ENCODE data around the gene IQGAP3.

Gene IQGAP3

GRCh38 chr1:156523801-156524480, 48.4 kb downstream of the IQGAP3 start:
- H3K4me3 Mint-ChIP-seq, result peak overlapping the region; percentile 55 to 74
- no peak for DNase-seq
- no peaks in the 10 kb centered on the region for H3K36me3 Mint-ChIP-seq (ENCODE audit: insufficient read depth)
- H3K9me3 Mint-ChIP-seq, result no peaks in the 10 kb centered on the region
- H3K27ac Mint-ChIP-seq, result peak overlapping the region; percentile 80 to 93
- ATAC-seq (replicated peaks), result no peak
- H3K27me3 Mint-ChIP-seq, result no peaks in the 10 kb centered on the region
- peaks cover 24 to 31% of the 10 kb centered on the region in 2 donors for H3K4me1 Mint-ChIP-seq (ENCODE audit: low read depth in 2 of 2)

GRCh38 chr1:156522443-156522970, 49.9 kb downstream of the IQGAP3 start:
- Mint-ChIP-seq H3K4me1 (ENCODE audit: low read depth in 2 of 2) (peaks cover 16 to 24% of the 10 kb centered on the region in 2 donors), H3K4me3 (no peak overlapping the region), H3K9me3 (no peaks in the 10 kb centered on the region), H3K27me3 (no peaks in the 10 kb centered on the region), H3K27ac (no peak overlapping the region), H3K36me3 (ENCODE audit: insufficient read depth) (no peaks in the 10 kb centered on the region)
- ATAC-seq (replicated peaks) (no peak), DNase-seq (no peak)

- Mint-ChIP-seq H3K9me3 (no peaks in the 10 kb centered on the region), H3K27ac (no peak overlapping the region), H3K4me1 (ENCODE audit: low read depth in 2 of 2) (no peaks in the 10 kb centered on the region), H3K4me3 (no peak overlapping the region), H3K27me3 (no peaks in the 10 kb centered on the region), H3K36me3 (ENCODE audit: insufficient read depth) (no peaks in the 10 kb centered on the region)
- DNase-seq (no peak), ATAC-seq (replicated peaks) (no peak)
Measured at GRCh38 chr1:156517748-156518147, 54.6 kb downstream of the IQGAP3 start.

DNA sequence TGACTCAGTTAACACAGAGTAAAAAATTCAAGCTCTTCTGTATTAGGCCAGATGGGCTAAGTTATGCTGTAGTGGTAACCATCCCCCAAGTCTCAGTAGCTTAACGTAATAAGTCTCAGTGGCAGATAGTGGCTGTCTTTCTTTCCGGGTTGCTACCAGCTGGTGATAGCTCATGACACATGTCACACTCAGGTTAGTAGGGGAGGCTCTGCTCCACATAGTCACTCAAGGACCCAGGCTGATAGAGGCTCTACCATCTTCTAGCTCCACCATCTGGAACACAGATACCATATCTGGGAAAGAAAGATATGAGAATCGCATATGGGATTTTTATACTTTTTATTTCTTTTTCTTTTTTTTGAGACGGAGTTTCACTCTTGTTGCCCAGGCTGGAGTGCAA, 55.5 kb downstream of the IQGAP3 start:
- Mint-ChIP-seq H3K27ac (no peak overlapping the region), H3K4me3 (no peak overlapping the region), H3K27me3 (peaks cover 0 to 8% of the 10 kb centered on the region in 2 donors), H3K9me3 (no peaks in the 10 kb centered on the region), H3K36me3 (ENCODE audit: insufficient read depth) (no peaks in the 10 kb centered on the region), H3K4me1 (ENCODE audit: low read depth in 2 of 2) (peaks cover 4% of the 10 kb centered on the region in 2 donors)
- ATAC-seq (replicated peaks), result no peak
- no peak for DNase-seq

- Mint-ChIP-seq H3K36me3 (ENCODE audit: insufficient read depth) (no peaks in the 10 kb centered on the region), H3K27ac (no peak overlapping the region), H3K9me3 (no peaks in the 10 kb centered on the region), H3K27me3 (peaks cover 0 to 9% of the 10 kb centered on the region in 2 donors), H3K4me3 (no peak overlapping the region), H3K4me1 (ENCODE audit: low read depth in 2 of 2) (peaks cover 4 to 6% of the 10 kb centered on the region in 2 donors)
- DNase-seq (no peak), ATAC-seq (replicated peaks) (no peak)
Measured at GRCh38 chr1:156515956-156516355, 56.4 kb downstream of the IQGAP3 start.

- no peak overlapping the region for H3K27ac Mint-ChIP-seq
- H3K9me3 Mint-ChIP-seq, result no peaks in the 10 kb centered on the region
- no peak for ATAC-seq (replicated peaks)
- no peak for DNase-seq
- H3K4me1 Mint-ChIP-seq (ENCODE audit: low read depth in 2 of 2), result peaks cover 19 to 20% of the 10 kb centered on the region in 2 donors
- no peak overlapping the region for H3K4me3 Mint-ChIP-seq
- H3K27me3 Mint-ChIP-seq, result peaks cover 0 to 24% of the 10 kb centered on the region in 2 donors
- peaks cover 4% of the 10 kb centered on the region for H3K36me3 Mint-ChIP-seq (ENCODE audit: insufficient read depth)
Measured at GRCh38 chr1:156513185-156513584, 59.2 kb downstream of the IQGAP3 start.

DNA sequence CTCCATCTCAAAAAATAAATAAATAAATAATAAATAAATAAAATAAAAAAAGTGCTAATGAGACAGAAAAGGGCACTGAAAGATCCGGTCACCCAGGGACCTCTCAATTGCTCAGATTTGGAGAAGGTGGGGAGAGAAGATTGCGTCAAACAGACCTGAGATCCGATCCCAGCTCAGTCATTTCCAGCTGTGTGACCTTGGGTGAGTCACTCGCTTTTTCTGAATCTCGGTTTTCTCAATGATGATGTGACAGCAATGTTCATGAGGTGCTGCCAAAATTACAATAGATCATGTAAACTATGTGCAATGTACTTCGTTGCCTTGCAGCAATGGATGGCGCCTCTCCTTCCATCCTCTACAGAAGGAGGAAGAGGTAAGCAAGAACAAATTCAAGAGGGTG, 60.7 kb downstream of the IQGAP3 start:
- DNase-seq, result no peak

DNA sequence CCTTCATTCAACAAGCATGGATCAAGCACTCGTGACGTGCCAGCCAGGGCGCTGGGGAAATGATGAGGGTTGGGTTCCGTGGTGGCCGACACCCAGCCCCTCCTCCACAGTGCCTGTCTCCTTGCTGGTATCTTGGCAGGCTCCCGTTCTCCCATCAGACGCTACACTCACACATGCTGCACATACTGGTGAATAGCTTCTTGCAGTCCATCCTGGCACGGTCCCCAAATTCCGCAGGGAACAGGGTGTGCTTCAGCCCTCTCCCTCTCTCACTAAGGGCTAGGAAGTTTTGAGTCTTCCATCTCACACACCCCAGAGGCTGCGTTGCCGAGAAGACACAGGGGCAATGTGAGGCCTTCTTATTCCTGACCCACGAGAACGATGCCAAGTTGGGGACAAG, 61.7 kb downstream of the IQGAP3 start:
- DNase-seq, result no peak
- H3K36me3 Mint-ChIP-seq (ENCODE audit: insufficient read depth), result peaks cover 11% of the 10 kb centered on the region
- H3K4me3 Mint-ChIP-seq, result no peak overlapping the region
- ATAC-seq (replicated peaks), result no peak
- H3K27me3 Mint-ChIP-seq, result peaks cover 0 to 24% of the 10 kb centered on the region in 2 donors
- H3K4me1 Mint-ChIP-seq (ENCODE audit: low read depth in 2 of 2), result peaks cover 27 to 32% of the 10 kb centered on the region in 2 donors
- H3K27ac Mint-ChIP-seq, result peak overlapping the region in 1 of 2 donors; percentile 63
- H3K9me3 Mint-ChIP-seq, result no peaks in the 10 kb centered on the region

More for the DNA sequence above, 60.7 kb downstream of the IQGAP3 start:
- no peak for ATAC-seq (replicated peaks)
- peaks cover 0 to 24% of the 10 kb centered on the region in 2 donors for H3K27me3 Mint-ChIP-seq
- no peaks in the 10 kb centered on the region for H3K9me3 Mint-ChIP-seq
- no peak overlapping the region for H3K4me3 Mint-ChIP-seq
- H3K4me1 Mint-ChIP-seq (ENCODE audit: low read depth in 2 of 2), result peaks cover 25% of the 10 kb centered on the region in 2 donors
- H3K27ac Mint-ChIP-seq, result peak overlapping the region in 1 of 2 donors; percentile 24
- peaks cover 9% of the 10 kb centered on the region for H3K36me3 Mint-ChIP-seq (ENCODE audit: insufficient read depth)

- Mint-ChIP-seq H3K4me1 (ENCODE audit: low read depth in 2 of 2) (peaks cover 37 to 40% of the 10 kb centered on the region in 2 donors), H3K27me3 (peaks cover 0 to 24% of the 10 kb centered on the region in 2 donors), H3K9me3 (no peaks in the 10 kb centered on the region), H3K36me3 (ENCODE audit: insufficient read depth) (peaks cover 23% of the 10 kb centered on the region), H3K27ac (peak overlapping the region; percentile 94), H3K4me3 (no peak overlapping the region)
- DNase-seq (no peak), ATAC-seq (replicated peaks) (no peak)
Measured at GRCh38 chr1:156509424-156510034, 62.8 kb downstream of the IQGAP3 start.

- Mint-ChIP-seq H3K4me3 (peak overlapping the region in 1 of 2 donors; percentile 47), H3K4me1 (ENCODE audit: low read depth in 2 of 2) (peaks cover 43 to 46% of the 10 kb centered on the region in 2 donors), H3K9me3 (no peaks in the 10 kb centered on the region), H3K27ac (peak overlapping the region; percentile 94), H3K36me3 (ENCODE audit: insufficient read depth) (peaks cover 24% of the 10 kb centered on the region), H3K27me3 (peaks cover 0 to 24% of the 10 kb centered on the region in 2 donors)
- DNase-seq, result no peak
- no peak for ATAC-seq (replicated peaks)
Measured at GRCh38 chr1:156508955-156509234, 63.5 kb downstream of the IQGAP3 start.

DNA sequence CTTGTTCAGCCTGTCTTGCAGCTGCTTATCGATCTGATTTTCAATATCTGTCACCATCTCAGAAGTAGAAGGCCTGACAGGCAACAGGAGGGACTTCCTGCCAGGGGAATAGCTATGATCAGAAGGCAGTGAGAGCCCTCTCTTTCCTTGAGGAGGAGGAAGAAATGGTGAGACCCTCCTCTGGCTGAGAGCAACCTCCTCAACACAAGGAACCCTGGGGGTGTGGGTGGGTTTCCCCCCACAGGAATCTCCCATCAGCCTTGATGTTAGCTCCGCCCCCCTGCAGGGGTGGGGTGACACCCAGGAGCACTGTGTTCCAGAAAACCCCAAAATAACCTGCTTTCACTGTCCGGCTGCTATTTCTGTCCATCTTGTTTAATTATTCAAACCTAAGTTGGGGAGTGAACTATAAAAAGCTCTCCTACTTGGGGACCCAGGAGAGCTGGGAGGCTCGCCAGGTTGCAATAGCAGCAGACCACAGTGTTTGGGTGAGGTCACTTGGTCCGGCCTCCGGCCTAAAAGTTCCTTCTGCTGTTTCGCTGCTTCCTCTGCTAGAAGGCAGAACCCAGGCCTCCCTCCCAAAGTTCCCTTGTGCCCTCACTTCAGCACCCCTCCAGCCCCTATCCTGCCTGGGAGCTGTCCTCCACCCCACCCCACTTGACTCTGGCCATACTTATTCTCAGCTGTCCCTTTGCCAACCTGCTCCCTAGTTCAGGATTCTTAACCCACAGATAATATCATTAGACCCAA, 64.0 kb downstream of the IQGAP3 start:
- ATAC-seq (replicated peaks) (no peak), DNase-seq (no peak)
- H3K27me3 Mint-ChIP-seq, result peaks cover 0 to 24% of the 10 kb centered on the region in 2 donors
- H3K4me3 Mint-ChIP-seq, result peak overlapping the region; percentile 47 to 72
- H3K36me3 Mint-ChIP-seq (ENCODE audit: insufficient read depth), result peaks cover 26% of the 10 kb centered on the region
- H3K9me3 Mint-ChIP-seq, result no peaks in the 10 kb centered on the region
- H3K27ac Mint-ChIP-seq, result peak overlapping the region; percentile 94
- H3K4me1 Mint-ChIP-seq (ENCODE audit: low read depth in 2 of 2), result peaks cover 48 to 49% of the 10 kb centered on the region in 2 donors

GRCh38 chr1:156506450-156506849, 65.9 kb downstream of the IQGAP3 start:
- Mint-ChIP-seq H3K9me3 (no peaks in the 10 kb centered on the region), H3K36me3 (ENCODE audit: insufficient read depth) (peaks cover 39% of the 10 kb centered on the region), H3K27me3 (peaks cover 0 to 15% of the 10 kb centered on the region in 2 donors), H3K27ac (peak overlapping the region; percentile 99 to 100), H3K4me1 (ENCODE audit: low read depth in 2 of 2) (peaks cover 57 to 63% of the 10 kb centered on the region in 2 donors), H3K4me3 (peak overlapping the region in 1 of 2 donors; percentile 82)
- no peak for ATAC-seq (replicated peaks)
- DNase-seq, result no peak

GRCh38 chr1:156505679-156506298, 66.6 kb downstream of the IQGAP3 start:
- H3K27me3 Mint-ChIP-seq, result peaks cover 0 to 14% of the 10 kb centered on the region in 2 donors
- peak overlapping the region; percentile 82 to 83 for H3K4me3 Mint-ChIP-seq
- peak overlapping the region; percentile 99 to 100 for H3K27ac Mint-ChIP-seq
- DNase-seq (no peak), ATAC-seq (replicated peaks) (no peak)
- no peaks in the 10 kb centered on the region for H3K9me3 Mint-ChIP-seq
- peaks cover 57 to 62% of the 10 kb centered on the region in 2 donors for H3K4me1 Mint-ChIP-seq (ENCODE audit: low read depth in 2 of 2)
- peaks cover 44% of the 10 kb centered on the region for H3K36me3 Mint-ChIP-seq (ENCODE audit: insufficient read depth)

Data from effector memory CD8-positive, alpha-beta T cell (primary cell).